Measurements from ENCODE around the gene SUSD1. TPM values are rescaled to one million over a fixed set of nuclear protein-coding genes. Genes with fewer than 3 reads are reported as not detected.
"Not testable (repeated sequence)": the region's sequence is repeated elsewhere in the genome, so short reads cannot be mapped to it uniquely, and the experiment has no call there.

The SUSD1 gene
- total and polyA plus RNA-seq, 2 experiments from 2014 or later, result 4.2 to 8.4 TPM

DNA sequence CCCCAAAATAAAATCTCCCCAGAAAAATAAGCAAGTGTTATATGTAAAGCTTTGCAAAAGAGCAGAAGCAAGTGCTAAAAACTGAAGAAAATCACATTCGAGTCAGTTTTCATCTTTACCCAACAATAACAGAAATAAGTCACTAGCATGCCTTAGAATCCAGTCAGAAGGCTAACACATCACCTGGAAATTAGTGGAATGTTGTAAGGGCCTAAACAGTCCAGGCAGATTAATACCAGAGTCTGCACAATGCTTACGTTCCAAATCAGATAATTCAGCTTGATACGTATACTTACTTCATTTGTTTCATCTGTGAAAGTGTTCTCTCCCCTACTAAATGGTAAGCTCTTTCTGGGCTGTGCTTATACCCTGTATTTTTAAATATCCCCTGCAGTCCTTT, 42.7 kb downstream of the SUSD1 start:
- in situ Hi-C loops (cut with MboI), result no loop called here
- H3K9me2 ChIP-seq (ENCODE audit: insufficient read depth), result no peaks in the 10 kb centered on the region
- no peak overlapping the region for H3K27ac ChIP-seq
- no peak overlapping the region for H3K4me3 ChIP-seq
- no peaks in the 10 kb centered on the region for H3K27me3 ChIP-seq (replicated peaks; ENCODE audit: insufficient read depth)
- no peaks in the 10 kb centered on the region for H3K36me3 ChIP-seq (ENCODE audit: low read depth)
- no peak overlapping the region for H3K9ac ChIP-seq
- TF ChIP-seq EZH2phosphoT487 (IDR thresholded peaks at IDR 0.05; ENCODE audit: insufficient read depth, low read depth) (no peak), EZH2 (IDR thresholded peaks at IDR 0.05; ENCODE audit: insufficient read depth, poor library complexity, severe bottlenecking) (no peak)
- no peaks in the 10 kb centered on the region for H3F3A ChIP-seq (ENCODE audit: insufficient read depth)
- H2AFZ ChIP-seq, result no peak overlapping the region
- H3K9me3 ChIP-seq (ENCODE audit: low read depth), result no peaks in the 10 kb centered on the region
- 0 out of 2 replicates have a peak, but pooled peaks cover 10% of the 10 kb centered on the region for H3K4me1 ChIP-seq (ENCODE audit: insufficient read depth)
- H4K20me1 ChIP-seq (ENCODE audit: insufficient read depth), result no peaks in the 10 kb centered on the region
- H3K79me2 ChIP-seq (ENCODE audit: insufficient read depth), result no peaks in the 10 kb centered on the region
- peak overlapping the region; percentile 10 for H3K4me2 ChIP-seq (ENCODE audit: unreplicated experiment)
- WGBS, 2 experiments (ENCODE audit: low coverage in 1 of 2, low lambda C conversion rate in 2 of 2, missing lambda C conversion rate in 2 of 2), result 87 to 91% methylated on average over 3 of the region's 3 CpGs
- DNase-seq, result peak; percentile 5

DNA sequence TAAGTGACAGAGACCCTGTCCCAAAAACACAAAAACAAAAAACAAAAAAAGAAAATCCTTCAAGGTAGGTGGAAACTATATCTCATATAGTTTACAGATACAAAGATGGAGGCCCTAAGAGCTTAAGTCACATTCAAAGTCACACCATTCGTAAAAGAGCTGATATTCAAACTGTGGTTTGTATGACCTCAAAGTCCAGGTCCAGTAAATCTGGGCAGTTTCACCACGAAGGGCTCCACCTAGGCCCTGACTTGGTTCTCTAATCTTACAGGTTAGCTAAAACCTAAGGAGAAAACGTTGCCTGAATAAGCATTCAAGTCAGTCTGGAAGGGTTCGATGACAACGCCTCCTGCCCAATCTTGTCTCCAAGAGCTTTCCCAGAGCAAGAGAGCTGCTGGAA, 44.1 kb downstream of the SUSD1 start:
- H3K4me2 ChIP-seq (ENCODE audit: unreplicated experiment), result no peak overlapping the region
- no peaks in the 10 kb centered on the region for H3K36me3 ChIP-seq (ENCODE audit: low read depth)
- 0 out of 2 replicates have a peak, but pooled peaks cover 10% of the 10 kb centered on the region for H3K4me1 ChIP-seq (ENCODE audit: insufficient read depth)
- H3K9me3 ChIP-seq (ENCODE audit: low read depth), result no peaks in the 10 kb centered on the region
- no peak overlapping the region for H3K27ac ChIP-seq
- H2AFZ ChIP-seq, result no peak overlapping the region
- H3K4me3 ChIP-seq, result no peak overlapping the region
- no peaks in the 10 kb centered on the region for H3K27me3 ChIP-seq (replicated peaks; ENCODE audit: insufficient read depth)
- H4K20me1 ChIP-seq (ENCODE audit: insufficient read depth), result no peaks in the 10 kb centered on the region
- 82% methylated on average over 5 of the region's 5 CpGs for WGBS, 2 experiments (ENCODE audit: low coverage in 1 of 2, low lambda C conversion rate in 2 of 2, missing lambda C conversion rate in 2 of 2)
- no peak for DNase-seq
- in situ Hi-C loops (cut with MboI), result no loop called here
- no peaks in the 10 kb centered on the region for H3F3A ChIP-seq (ENCODE audit: insufficient read depth)
- no peaks in the 10 kb centered on the region for H3K79me2 ChIP-seq (ENCODE audit: insufficient read depth)
- no peaks in the 10 kb centered on the region for H3K9me2 ChIP-seq (ENCODE audit: insufficient read depth)
- H3K9ac ChIP-seq, result no peak overlapping the region
- TF ChIP-seq EZH2phosphoT487 (IDR thresholded peaks at IDR 0.05; ENCODE audit: insufficient read depth, low read depth) (no peak), EZH2 (IDR thresholded peaks at IDR 0.05; ENCODE audit: insufficient read depth, poor library complexity, severe bottlenecking) (no peak)

DNA sequence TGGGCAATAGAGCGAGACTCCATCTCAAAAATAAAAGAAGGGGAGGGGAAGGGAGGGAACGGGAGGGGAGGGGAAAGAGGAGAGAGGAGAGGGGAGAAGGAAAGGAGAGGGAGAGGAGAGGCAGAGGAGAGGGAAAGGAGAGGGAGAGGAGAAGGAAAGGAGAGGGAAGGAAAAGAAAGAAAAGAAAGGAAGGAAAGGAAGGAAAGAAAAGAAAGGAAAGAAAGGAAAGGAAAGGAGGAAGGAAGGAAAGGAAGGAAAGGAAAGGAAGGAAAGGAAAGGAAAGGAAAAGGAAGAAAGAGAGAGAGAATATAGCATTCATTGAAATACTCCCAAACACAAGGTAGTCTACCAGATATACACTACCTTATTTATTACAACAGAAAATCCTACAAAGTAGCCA, 44.8 kb downstream of the SUSD1 start:
- H3K9me3 ChIP-seq (ENCODE audit: low read depth), result no peaks in the 10 kb centered on the region
- 0 out of 2 replicates have a peak, but pooled peaks cover 10% of the 10 kb centered on the region for H3K4me1 ChIP-seq (ENCODE audit: insufficient read depth)
- H3K9me2 ChIP-seq (ENCODE audit: insufficient read depth), result no peaks in the 10 kb centered on the region
- no peak overlapping the region for H3K4me2 ChIP-seq (ENCODE audit: unreplicated experiment)
- no peak overlapping the region for H3K27ac ChIP-seq
- no peak for TF ChIP-seq EZH2 (IDR thresholded peaks at IDR 0.05; ENCODE audit: insufficient read depth, poor library complexity, severe bottlenecking)
- TF ChIP-seq EZH2phosphoT487 (IDR thresholded peaks at IDR 0.05; ENCODE audit: insufficient read depth, low read depth), result no peak
- H3K4me3 ChIP-seq, result no peak overlapping the region
- no peak for DNase-seq
- H3K79me2 ChIP-seq (ENCODE audit: insufficient read depth), result no peaks in the 10 kb centered on the region
- H4K20me1 ChIP-seq (ENCODE audit: insufficient read depth), result no peaks in the 10 kb centered on the region
- H3K27me3 ChIP-seq (replicated peaks; ENCODE audit: insufficient read depth), result no peaks in the 10 kb centered on the region
- H3F3A ChIP-seq (ENCODE audit: insufficient read depth), result no peaks in the 10 kb centered on the region
- 75 to 88% methylated on average over 1 to 2 of the region's 2 CpGs for WGBS, 2 experiments (ENCODE audit: low coverage in 1 of 2, low lambda C conversion rate in 2 of 2, missing lambda C conversion rate in 2 of 2)
- in situ Hi-C loops (cut with MboI), result no loop called here
- H2AFZ ChIP-seq, result no peak overlapping the region
- no peak overlapping the region for H3K9ac ChIP-seq
- H3K36me3 ChIP-seq (ENCODE audit: low read depth), result no peaks in the 10 kb centered on the region

DNA sequence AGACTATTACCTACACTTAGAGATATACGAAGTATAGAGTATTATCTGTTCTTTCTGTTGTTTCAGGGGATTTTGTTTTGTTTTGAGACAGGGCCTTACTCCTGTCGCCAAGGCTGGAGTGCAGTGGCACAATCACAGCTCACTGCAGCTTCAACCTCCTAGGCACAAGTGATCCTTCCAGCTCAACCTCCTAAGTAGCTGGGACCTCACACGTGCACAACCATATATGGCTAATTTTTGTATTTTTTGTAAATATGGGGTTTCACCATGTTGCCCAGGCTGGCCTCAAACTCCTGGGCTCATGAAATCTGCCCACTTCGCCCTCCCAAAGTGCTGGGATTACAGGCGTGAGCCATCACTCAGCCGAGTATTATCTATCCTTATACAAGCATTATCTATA, 45.9 kb downstream of the SUSD1 start:
- H3F3A ChIP-seq (ENCODE audit: insufficient read depth), result no peaks in the 10 kb centered on the region
- no peak overlapping the region for H3K4me3 ChIP-seq
- H3K9me3 ChIP-seq (ENCODE audit: low read depth), result no peaks in the 10 kb centered on the region
- no peak overlapping the region for H2AFZ ChIP-seq
- no peak overlapping the region for H3K4me2 ChIP-seq (ENCODE audit: unreplicated experiment)
- TF ChIP-seq EZH2 (IDR thresholded peaks at IDR 0.05; ENCODE audit: insufficient read depth, poor library complexity, severe bottlenecking), result no peak
- no peak for TF ChIP-seq EZH2phosphoT487 (IDR thresholded peaks at IDR 0.05; ENCODE audit: insufficient read depth, low read depth)
- in situ Hi-C loops (cut with MboI), result no loop called here
- DNase-seq, result no peak
- no peaks in the 10 kb centered on the region for H3K79me2 ChIP-seq (ENCODE audit: insufficient read depth)
- no peaks in the 10 kb centered on the region for H4K20me1 ChIP-seq (ENCODE audit: insufficient read depth)
- H3K4me1 ChIP-seq (ENCODE audit: insufficient read depth), result 0 out of 2 replicates have a peak, but pooled peaks cover 10% of the 10 kb centered on the region
- no peak overlapping the region for H3K27ac ChIP-seq
- no peaks in the 10 kb centered on the region for H3K27me3 ChIP-seq (replicated peaks; ENCODE audit: insufficient read depth)
- 94 to 96% methylated on average over 6 of the region's 6 CpGs for WGBS, 2 experiments (ENCODE audit: low coverage in 1 of 2, low lambda C conversion rate in 2 of 2, missing lambda C conversion rate in 2 of 2)
- H3K36me3 ChIP-seq (ENCODE audit: low read depth), result no peaks in the 10 kb centered on the region
- H3K9me2 ChIP-seq (ENCODE audit: insufficient read depth), result no peaks in the 10 kb centered on the region
- H3K9ac ChIP-seq, result no peak overlapping the region

DNA sequence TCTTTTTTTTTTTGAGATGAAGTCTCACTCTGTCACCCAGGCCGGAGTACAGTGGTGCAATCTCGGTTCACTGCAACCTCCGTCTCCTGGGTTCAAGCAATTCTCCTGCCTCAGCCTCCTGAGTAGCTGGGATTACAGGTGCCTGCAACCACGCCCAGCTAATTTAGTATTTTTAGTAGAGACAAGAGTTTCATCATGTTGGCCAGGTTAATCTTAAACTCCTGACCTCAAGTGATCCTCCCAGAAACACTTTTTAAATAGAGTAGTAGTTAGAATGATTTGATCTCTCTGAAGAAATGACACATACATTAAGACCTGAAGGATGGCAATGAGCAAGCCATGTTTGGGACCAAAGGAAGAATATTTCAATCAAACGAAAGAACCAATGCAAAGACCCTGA, 46.7 kb downstream of the SUSD1 start:
- in situ Hi-C loops (cut with MboI); H3K27me3 ChIP-seq (replicated peaks; ENCODE audit: insufficient read depth); H3K4me2 ChIP-seq (ENCODE audit: unreplicated experiment); DNase-seq; H4K20me1 ChIP-seq (ENCODE audit: insufficient read depth); H3K4me3 ChIP-seq; H3K27ac ChIP-seq; H3K36me3 ChIP-seq (ENCODE audit: low read depth); H2AFZ ChIP-seq; H3K79me2 ChIP-seq (ENCODE audit: insufficient read depth); H3K9me3 ChIP-seq (ENCODE audit: low read depth); H3K9ac ChIP-seq; H3K9me2 ChIP-seq (ENCODE audit: insufficient read depth); H3F3A ChIP-seq (ENCODE audit: insufficient read depth): not testable (repeated sequence)
- WGBS, 2 experiments (ENCODE audit: low coverage in 1 of 2, low lambda C conversion rate in 2 of 2, missing lambda C conversion rate in 2 of 2), result 89 to 94% methylated on average over 5 of the region's 5 CpGs
- 0 out of 2 replicates have a peak, but pooled peaks cover 10% of the 10 kb centered on the region for H3K4me1 ChIP-seq (ENCODE audit: insufficient read depth)
